Measurements from ENCODE around the gene PNLDC1. TPM values are rescaled to one million over a fixed set of nuclear protein-coding genes. Genes with fewer than 3 reads are reported as not detected.

PNLDC1 gene
- not detected for total RNA-seq
- long read RNA-seq, result 0 reads

GRCh38 chr6:159800141-159800865 lies at the start of gene PNLDC1:
Gene PNLDC1, plus strand, starts transcription at chr6:159800276. Its CDS starts 32 bp downstream, at chr6:159800308.
- ATAC-seq (ENCODE audit: poor library complexity), result no peak
- no peak for DNase-seq
- intact Hi-C loops (cut with DNase I), result no loop called here

GRCh38 chr6:159751448-159751847 lies 48.6 kb upstream of the PNLDC1 start:
- DNase-seq (no peak), ATAC-seq (ENCODE audit: poor library complexity) (no peak)
- intact Hi-C loops (cut with DNase I), result no loop called here

- intact Hi-C loops (cut with DNase I), result no loop called here
- ATAC-seq (ENCODE audit: poor library complexity) (no peak), DNase-seq (no peak)
Measured at GRCh38 chr6:159753081-159753872, 46.8 kb upstream of the PNLDC1 start.

- ATAC-seq (ENCODE audit: poor library complexity) (no peak), DNase-seq (no peak)
Measured at GRCh38 chr6:159754401-159754800, 45.7 kb upstream of the PNLDC1 start.

GRCh38 chr6:159754959-159755914 lies 44.8 kb upstream of the PNLDC1 start:
- ATAC-seq (ENCODE audit: poor library complexity), result no peak
- intact Hi-C loops (cut with DNase I), result no loop called here
- DNase-seq, result no peak

More at GRCh38 chr6:159754401-159754800, 45.7 kb upstream of the PNLDC1 start:
- intact Hi-C loops (cut with DNase I), result no loop called here

GRCh38 chr6:159756508-159756907 lies 43.6 kb upstream of the PNLDC1 start:
- intact Hi-C loops (cut with DNase I), result no loop called here
- no peak for ATAC-seq (ENCODE audit: poor library complexity)
- no peak for DNase-seq

- no peak for DNase-seq
- no peak for ATAC-seq (ENCODE audit: poor library complexity)
- intact Hi-C loops (cut with DNase I), result no loop called here
Measured at GRCh38 chr6:159758031-159759001, 41.8 kb upstream of the PNLDC1 start.

- intact Hi-C loops (cut with DNase I), result loop anchor here (5.0 kb wide), 1 partner anchor 67 kb away; the partner anchor contains the start of gene SOD2
- ATAC-seq (ENCODE audit: poor library complexity) (no peak), DNase-seq (no peak)
Measured at GRCh38 chr6:159759645-159760044, 40.4 kb upstream of the PNLDC1 start.

- no peak for ATAC-seq (ENCODE audit: poor library complexity)
- intact Hi-C loops (cut with DNase I), result loop anchor here (5.0 kb wide), 1 partner anchor 68 kb away; the partner anchor contains the start of gene SOD2
Measured at GRCh38 chr6:159760602-159761057, 39.4 kb upstream of the PNLDC1 start.

GRCh38 chr6:159761129-159761872 lies 38.8 kb upstream of the PNLDC1 start:
- DNase-seq (peak; percentile 50), ATAC-seq (ENCODE audit: poor library complexity) (no peak)
- intact Hi-C loops (cut with DNase I), result loop anchor here (5.0 kb wide), 1 partner anchor 69 kb away; the partner anchor contains the start of gene SOD2

More at GRCh38 chr6:159760602-159761057, 39.4 kb upstream of the PNLDC1 start:
- DNase-seq, result no peak

- intact Hi-C loops (cut with DNase I), result loop anchor here (5.0 kb wide), 1 partner anchor 70 kb away; the partner anchor contains the start of gene SOD2
- DNase-seq (peak; percentile 97), ATAC-seq (ENCODE audit: poor library complexity) (peak; percentile 99)
Measured at GRCh38 chr6:159761873-159762680, 38.0 kb upstream of the PNLDC1 start, which contains the start of gene ACAT2. Gene ACAT2, plus strand, starts transcription at chr6:159762045. Its CDS starts 43 bp downstream, at chr6:159762088.

GRCh38 chr6:159762681-159763293 lies 37.3 kb upstream of the PNLDC1 start:
- intact Hi-C loops (cut with DNase I), result loop anchor here (5.0 kb wide), 1 partner anchor 70 kb away; the partner anchor contains the start of gene SOD2
- DNase-seq, result no peak
- no peak for ATAC-seq (ENCODE audit: poor library complexity)

- no peak for DNase-seq
- intact Hi-C loops (cut with DNase I), result no loop called here
- no peak for ATAC-seq (ENCODE audit: poor library complexity)
Measured at GRCh38 chr6:159766906-159767305, 33.2 kb upstream of the PNLDC1 start.

- DNase-seq (no peak), ATAC-seq (ENCODE audit: poor library complexity) (no peak)
- intact Hi-C loops (cut with DNase I), result no loop called here
Measured at GRCh38 chr6:159769470-159769869, 30.6 kb upstream of the PNLDC1 start.

- intact Hi-C loops (cut with DNase I), result no loop called here
- no peak for ATAC-seq (ENCODE audit: poor library complexity)
- DNase-seq, result no peak
Measured at GRCh38 chr6:159772196-159772595, 27.9 kb upstream of the PNLDC1 start.
